ENCODE data around the gene RANBP10. TPM values are rescaled to one million over a fixed set of nuclear protein-coding genes. Genes with fewer than 3 reads are reported as not detected.

The RANBP10 gene
- total RNA-seq, 4 donors from 2014 or later: 6.0 to 9.8 (median 8.3) TPM

DNA sequence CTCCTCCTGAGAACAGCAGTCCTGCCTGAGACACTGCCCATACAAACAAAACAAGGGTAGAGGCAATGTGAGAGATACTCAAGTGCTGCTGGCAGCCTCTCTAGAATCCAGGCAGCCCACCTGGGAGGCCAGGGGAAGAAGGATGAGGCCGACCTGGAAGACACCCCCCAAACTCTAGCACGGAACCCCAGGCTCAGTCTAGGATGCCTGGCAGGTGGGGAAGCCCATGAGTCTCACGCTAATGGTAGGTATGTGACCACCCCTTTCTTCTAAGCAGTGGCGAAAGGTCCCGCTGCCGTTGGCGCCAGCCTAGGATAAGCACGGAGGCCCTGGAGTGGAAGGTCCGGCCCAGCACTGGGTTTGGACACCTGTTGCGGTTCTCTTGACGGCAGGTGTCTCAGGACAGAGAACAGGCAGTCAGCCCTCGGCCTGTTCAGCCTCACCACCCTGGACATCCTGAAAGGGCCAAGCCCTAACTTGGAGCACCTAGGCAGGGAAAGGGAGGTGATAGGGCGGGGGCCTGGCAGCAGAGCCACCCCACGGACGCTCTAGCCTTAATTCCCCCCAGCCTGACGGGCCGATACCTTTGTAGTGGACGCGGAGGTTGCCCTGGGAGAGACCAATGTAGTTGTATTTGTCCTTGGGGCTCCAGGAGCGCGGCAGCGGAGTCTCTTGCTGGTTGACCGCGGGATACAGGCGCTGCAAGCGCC, 487 bp downstream of the RANBP10 start:
- TF ChIP-seq, protein P1, sequence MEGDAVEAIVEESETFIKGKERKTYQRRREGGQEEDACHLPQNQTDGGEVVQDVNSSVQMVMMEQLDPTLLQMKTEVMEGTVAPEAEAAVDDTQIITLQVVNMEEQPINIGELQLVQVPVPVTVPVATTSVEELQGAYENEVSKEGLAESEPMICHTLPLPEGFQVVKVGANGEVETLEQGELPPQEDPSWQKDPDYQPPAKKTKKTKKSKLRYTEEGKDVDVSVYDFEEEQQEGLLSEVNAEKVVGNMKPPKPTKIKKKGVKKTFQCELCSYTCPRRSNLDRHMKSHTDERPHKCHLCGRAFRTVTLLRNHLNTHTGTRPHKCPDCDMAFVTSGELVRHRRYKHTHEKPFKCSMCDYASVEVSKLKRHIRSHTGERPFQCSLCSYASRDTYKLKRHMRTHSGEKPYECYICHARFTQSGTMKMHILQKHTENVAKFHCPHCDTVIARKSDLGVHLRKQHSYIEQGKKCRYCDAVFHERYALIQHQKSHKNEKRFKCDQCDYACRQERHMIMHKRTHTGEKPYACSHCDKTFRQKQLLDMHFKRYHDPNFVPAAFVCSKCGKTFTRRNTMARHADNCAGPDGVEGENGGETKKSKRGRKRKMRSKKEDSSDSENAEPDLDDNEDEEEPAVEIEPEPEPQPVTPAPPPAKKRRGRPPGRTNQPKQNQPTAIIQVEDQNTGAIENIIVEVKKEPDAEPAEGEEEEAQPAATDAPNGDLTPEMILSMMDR (IDR thresholded peaks at IDR 0.05): no peak
- peak; percentile 5 for ATAC-seq (ENCODE audit: low FRiP score)
- DNase-seq (ENCODE audit: low spot score): peak; percentile 28

DNA sequence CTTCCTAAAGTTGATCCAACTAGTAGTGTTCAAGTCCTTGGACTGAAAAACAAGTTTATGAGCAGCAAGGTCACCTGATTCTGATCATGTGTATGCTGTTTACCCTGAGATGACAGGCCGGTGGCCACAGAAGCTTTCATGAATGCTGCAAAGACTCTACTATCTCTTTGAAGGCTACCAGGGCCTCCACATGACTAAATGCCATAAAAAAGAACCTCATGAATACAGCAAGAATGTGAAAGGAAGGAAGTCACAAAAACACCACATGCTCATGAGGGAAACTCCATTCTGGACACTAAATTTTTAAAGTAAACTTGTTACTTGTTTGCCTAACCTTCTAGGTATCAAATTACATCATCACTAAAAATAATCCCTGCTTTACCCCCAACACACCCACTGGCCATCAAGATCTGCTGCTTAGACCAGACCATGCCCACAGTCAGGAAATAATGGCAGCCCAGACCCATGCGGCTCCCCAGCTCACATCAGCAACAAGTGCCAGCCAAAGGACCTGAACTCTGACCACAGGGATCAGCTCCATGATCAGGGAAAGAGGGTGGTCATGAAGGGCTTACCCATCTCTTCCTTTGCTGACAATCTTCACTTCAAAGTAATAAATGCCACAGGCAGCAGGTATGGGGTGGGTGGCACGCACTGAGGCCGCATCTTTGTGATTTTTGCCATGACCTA, 1.4 kb downstream of the RANBP10 start:
- no peak for DNase-seq (ENCODE audit: low spot score)
- no peak for ATAC-seq (ENCODE audit: low FRiP score)
- TF ChIP-seq, protein P1 (IDR thresholded peaks at IDR 0.05): no peak

DNA sequence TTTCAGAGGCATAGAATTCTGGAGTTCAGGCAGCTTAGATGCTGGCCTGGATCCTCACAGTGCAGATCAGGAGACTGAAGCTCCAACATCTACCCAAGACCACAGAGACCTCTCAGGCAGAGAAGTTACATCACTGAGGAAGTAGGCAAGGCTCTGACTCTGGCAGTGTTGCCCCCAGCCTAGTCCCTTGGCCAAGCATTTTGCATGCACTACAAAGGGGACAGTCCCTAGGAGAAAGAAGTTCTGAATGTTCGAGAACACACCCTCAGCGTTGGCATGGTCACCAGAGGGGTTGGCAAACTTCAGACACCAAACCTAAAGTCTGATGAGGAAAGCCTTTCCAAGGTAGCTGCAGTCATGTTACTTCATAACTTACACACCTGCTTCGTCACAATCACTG, 2.5 kb downstream of the RANBP10 start:
- DNase-seq (ENCODE audit: low spot score) (no peak), ATAC-seq (ENCODE audit: low FRiP score) (no peak)
- TF ChIP-seq, protein P1 (IDR thresholded peaks at IDR 0.05): no peak

DNA sequence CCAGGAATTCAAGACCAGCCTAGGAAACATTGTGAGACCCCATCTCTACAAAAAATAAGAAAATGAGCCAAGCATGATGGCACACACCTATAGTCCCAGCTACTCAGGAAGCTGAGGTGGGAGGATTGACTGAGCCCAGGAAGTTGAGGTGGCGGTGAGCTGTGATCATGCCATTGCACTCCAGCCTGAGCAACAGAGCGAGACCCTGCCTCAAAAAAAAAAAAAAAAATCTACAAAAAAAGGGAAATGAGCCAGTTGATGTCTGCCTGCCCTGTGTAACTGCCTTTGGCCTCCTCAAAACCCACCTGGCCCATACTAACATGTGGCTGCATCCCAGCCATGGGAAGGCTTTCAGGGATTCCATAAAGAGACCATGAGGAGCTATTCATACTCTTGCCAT, 4.5 kb downstream of the RANBP10 start:
- DNase-seq (ENCODE audit: low spot score): no peak
- no peak for ATAC-seq (ENCODE audit: low FRiP score)
- TF ChIP-seq, protein P1 (IDR thresholded peaks at IDR 0.05): no peak

DNA sequence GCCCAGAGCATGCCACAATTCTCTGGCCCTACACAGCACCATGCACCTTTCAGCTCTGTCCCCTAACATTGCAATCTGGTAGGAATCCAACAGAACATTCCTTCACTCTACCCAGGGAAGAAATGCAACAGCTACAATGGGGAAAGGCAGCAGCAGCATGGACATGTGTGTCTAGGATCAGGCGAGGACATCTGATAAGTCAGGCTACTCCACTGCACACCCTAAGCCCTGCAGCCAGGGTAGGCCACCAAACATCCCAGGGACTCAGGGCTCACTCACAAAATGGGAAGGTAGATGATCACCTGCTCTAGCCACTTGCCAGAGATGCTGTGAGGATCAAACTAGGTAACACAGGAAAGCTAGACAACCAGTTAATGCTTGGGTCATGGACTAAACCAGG, 5.1 kb downstream of the RANBP10 start:
- ATAC-seq (ENCODE audit: low FRiP score) (no peak), DNase-seq (ENCODE audit: low spot score) (no peak)
- TF ChIP-seq, protein P1 (IDR thresholded peaks at IDR 0.05): no peak

DNA sequence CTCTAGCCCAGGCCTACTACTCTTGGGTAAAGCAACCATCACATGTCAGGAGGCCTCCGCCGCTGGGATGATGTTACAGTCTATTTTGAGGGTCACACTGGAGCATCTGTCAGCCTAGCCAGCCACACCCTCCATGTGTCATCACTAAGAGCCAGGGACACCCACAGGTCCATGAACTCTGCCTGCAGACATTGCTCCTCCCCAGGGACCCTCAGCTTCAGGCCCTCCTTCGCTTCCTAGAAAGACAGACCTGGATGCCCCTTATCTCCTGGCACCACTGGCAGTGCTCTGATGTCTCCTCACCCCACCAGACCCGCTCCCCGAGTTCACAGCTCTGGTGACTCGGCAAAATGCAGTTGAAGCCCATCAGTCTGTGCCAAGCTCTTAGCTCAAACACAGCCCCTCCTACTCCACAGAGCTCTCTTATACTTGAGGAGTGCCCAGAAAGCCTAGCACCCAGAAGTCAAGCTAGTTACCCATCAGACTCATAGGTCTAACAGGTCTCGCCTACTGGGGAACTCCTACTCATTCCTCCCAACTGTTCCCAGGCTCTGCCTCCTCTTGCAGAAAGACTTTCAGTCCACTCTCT, 5.9 kb downstream of the RANBP10 start:
- TF ChIP-seq, protein P1 (IDR thresholded peaks at IDR 0.05): no peak
- no peak for ATAC-seq (ENCODE audit: low FRiP score)
- DNase-seq (ENCODE audit: low spot score): no peak

Data from omental fat pad (tissue), 4 donors.